ENCODE results near the gene CCDC88C.

The CCDC88C gene

GRCh38 chr14:91387169-91387835 is 30.3 kb downstream of the CCDC88C start:
- Histone ChIP-seq H3K4me1 (ENCODE audit: control extremely low read depth in 1 of 4, control insufficient read depth in 4 of 4, insufficient read depth in 4 of 4, low read length in 3 of 4) (peaks cover 4 to 27% (median 25%) of the 10 kb centered on the region in 4 experiments), H3K9me3 (ENCODE audit: control extremely low read depth in 1 of 5, control insufficient read depth in 4 of 5, insufficient read depth in 2 of 5, low read depth in 1 of 5, low read length in 4 of 5) (no peaks in the 10 kb centered on the region), H3K36me3 (ENCODE audit: control insufficient read depth in 4 of 4, insufficient read depth in 4 of 4, low read length in 3 of 4) (peaks cover 0 to 7% (median under 1%) of the 10 kb centered on the region in 4 experiments), H3K4me3 (ENCODE audit: control insufficient read depth in 1 of 7, extremely low read depth in 1 of 7, insufficient read depth in 4 of 7, low read depth in 2 of 7, low read length in 6 of 7) (no peak overlapping the region), H3K27ac (ENCODE audit: insufficient read depth in 1 of 2, low read depth in 1 of 2, low read length in 2 of 2, poor library complexity in 1 of 2, severe bottlenecking in 2 of 2) (no peak overlapping the region), H3K27me3 (replicated peaks in 2 of 5; ENCODE audit: control insufficient read depth in 4 of 5, insufficient read depth in 5 of 5, low read length in 4 of 5) (no peaks in the 10 kb centered on the region)
- POLR2A ChIA-PET: no interaction called here
- no peak for DNase-seq
- 97% methylated on average over 19 of the region's 19 CpGs for WGBS (ENCODE audit: insufficient coverage)
- CTCF ChIA-PET: interaction anchor here (1.1 to 2.1 kb wide), 6 partner anchors 9 to 69 kb away, joined by 3 to 11 read pairs (median 6); partner anchors contain the start of gene CCDC88C

GRCh38 chr14:91385697-91386096 is 31.9 kb downstream of the CCDC88C start:
- ChIA-PET CTCF (interaction anchor here (1.0 to 1.4 kb wide), 4 partner anchors 9 to 31 kb away, joined by 3 to 7 read pairs (median 4); no protein-coding TSS in a partner anchor), POLR2A (interaction anchor here (1.1 kb wide), 1 partner anchor 65 kb away, joined by 3 read pairs; no protein-coding TSS in a partner anchor)
- Histone ChIP-seq H3K4me1 (ENCODE audit: control extremely low read depth in 1 of 4, control insufficient read depth in 4 of 4, insufficient read depth in 4 of 4, low read length in 3 of 4) (peaks cover 4 to 35% (median 28%) of the 10 kb centered on the region in 4 experiments), H3K4me3 (ENCODE audit: control insufficient read depth in 1 of 7, extremely low read depth in 1 of 7, insufficient read depth in 4 of 7, low read depth in 2 of 7, low read length in 6 of 7) (no peak overlapping the region), H3K27ac (ENCODE audit: insufficient read depth in 1 of 2, low read depth in 1 of 2, low read length in 2 of 2, poor library complexity in 1 of 2, severe bottlenecking in 2 of 2) (no peak overlapping the region), H3K27me3 (replicated peaks in 2 of 5; ENCODE audit: control insufficient read depth in 4 of 5, insufficient read depth in 5 of 5, low read length in 4 of 5) (no peaks in the 10 kb centered on the region), H3K36me3 (ENCODE audit: control insufficient read depth in 4 of 4, insufficient read depth in 4 of 4, low read length in 3 of 4) (peaks cover 0 to 7% (median under 1%) of the 10 kb centered on the region in 4 experiments), H3K9me3 (ENCODE audit: control extremely low read depth in 1 of 5, control insufficient read depth in 4 of 5, insufficient read depth in 2 of 5, low read depth in 1 of 5, low read length in 4 of 5) (no peaks in the 10 kb centered on the region)
- no peak for DNase-seq

- whole genome bisulfite sequencing (ENCODE audit: insufficient coverage): 100% methylated on average over 9 of the region's 9 CpGs
- no peak overlapping the region for H3K27ac ChIP-seq (ENCODE audit: insufficient read depth in 1 of 2, low read depth in 1 of 2, low read length in 2 of 2, poor library complexity in 1 of 2, severe bottlenecking in 2 of 2)
- peaks cover 4 to 36% (median 31%) of the 10 kb centered on the region in 4 experiments for H3K4me1 ChIP-seq (ENCODE audit: control extremely low read depth in 1 of 4, control insufficient read depth in 4 of 4, insufficient read depth in 4 of 4, low read length in 3 of 4)
- POLR2A ChIA-PET: interaction anchor here (1.1 kb wide), 1 partner anchor 65 kb away, joined by 3 read pairs; no protein-coding TSS in a partner anchor
- no peak for DNase-seq
- no peaks in the 10 kb centered on the region for H3K9me3 ChIP-seq (ENCODE audit: control extremely low read depth in 1 of 5, control insufficient read depth in 4 of 5, insufficient read depth in 2 of 5, low read depth in 1 of 5, low read length in 4 of 5)
- peaks cover 0 to 7% (median under 1%) of the 10 kb centered on the region in 4 experiments for H3K36me3 ChIP-seq (ENCODE audit: control insufficient read depth in 4 of 4, insufficient read depth in 4 of 4, low read length in 3 of 4)
- H3K27me3 ChIP-seq (replicated peaks in 2 of 5; ENCODE audit: control insufficient read depth in 4 of 5, insufficient read depth in 5 of 5, low read length in 4 of 5): no peaks in the 10 kb centered on the region
- CTCF ChIA-PET: interaction anchor here (1.0 to 1.4 kb wide), 3 partner anchors 9 to 31 kb away, joined by 3 to 7 read pairs (median 3); no protein-coding TSS in a partner anchor
- H3K4me3 ChIP-seq (ENCODE audit: control insufficient read depth in 1 of 7, extremely low read depth in 1 of 7, insufficient read depth in 4 of 7, low read depth in 2 of 7, low read length in 6 of 7): no peak overlapping the region
Measured at GRCh38 chr14:91385224-91385623, 32.4 kb downstream of the CCDC88C start.

GRCh38 chr14:91383439-91383838 is 34.2 kb downstream of the CCDC88C start:
- H3K27ac ChIP-seq (ENCODE audit: insufficient read depth in 1 of 2, low read depth in 1 of 2, low read length in 2 of 2, poor library complexity in 1 of 2, severe bottlenecking in 2 of 2): no peak overlapping the region
- no peak overlapping the region for H3K4me3 ChIP-seq (ENCODE audit: control insufficient read depth in 1 of 7, extremely low read depth in 1 of 7, insufficient read depth in 4 of 7, low read depth in 2 of 7, low read length in 6 of 7)
- H3K36me3 ChIP-seq (ENCODE audit: control insufficient read depth in 4 of 4, insufficient read depth in 4 of 4, low read length in 3 of 4): peaks cover 0 to 4% (median under 1%) of the 10 kb centered on the region in 4 experiments
- no peak for DNase-seq
- no peaks in the 10 kb centered on the region for H3K27me3 ChIP-seq (replicated peaks in 2 of 5; ENCODE audit: control insufficient read depth in 4 of 5, insufficient read depth in 5 of 5, low read length in 4 of 5)
- ChIA-PET CTCF (no interaction called here), POLR2A (no interaction called here)
- WGBS (ENCODE audit: insufficient coverage): 96% methylated on average over 5 of the region's 7 CpGs
- peaks cover 6 to 41% (median 39%) of the 10 kb centered on the region in 4 experiments for H3K4me1 ChIP-seq (ENCODE audit: control extremely low read depth in 1 of 4, control insufficient read depth in 4 of 4, insufficient read depth in 4 of 4, low read length in 3 of 4)
- H3K9me3 ChIP-seq (ENCODE audit: control extremely low read depth in 1 of 5, control insufficient read depth in 4 of 5, insufficient read depth in 2 of 5, low read depth in 1 of 5, low read length in 4 of 5): no peaks in the 10 kb centered on the region

GRCh38 chr14:91381801-91382670 is 35.6 kb downstream of the CCDC88C start:
- POLR2A ChIA-PET: no interaction called here
- DNase-seq: no peak
- Histone ChIP-seq H3K4me3 (ENCODE audit: control insufficient read depth in 1 of 7, extremely low read depth in 1 of 7, insufficient read depth in 4 of 7, low read depth in 2 of 7, low read length in 6 of 7) (no peak overlapping the region), H3K27me3 (replicated peaks in 2 of 5; ENCODE audit: control insufficient read depth in 4 of 5, insufficient read depth in 5 of 5, low read length in 4 of 5) (no peaks in the 10 kb centered on the region), H3K36me3 (ENCODE audit: control insufficient read depth in 4 of 4, insufficient read depth in 4 of 4, low read length in 3 of 4) (peaks cover 0 to 4% (median 0%) of the 10 kb centered on the region in 4 experiments), H3K9me3 (ENCODE audit: control extremely low read depth in 1 of 5, control insufficient read depth in 4 of 5, insufficient read depth in 2 of 5, low read depth in 1 of 5, low read length in 4 of 5) (no peaks in the 10 kb centered on the region), H3K27ac (ENCODE audit: insufficient read depth in 1 of 2, low read depth in 1 of 2, low read length in 2 of 2, poor library complexity in 1 of 2, severe bottlenecking in 2 of 2) (no peak overlapping the region), H3K4me1 (ENCODE audit: control extremely low read depth in 1 of 4, control insufficient read depth in 4 of 4, insufficient read depth in 4 of 4, low read length in 3 of 4) (peaks cover 9 to 49% (median 43%) of the 10 kb centered on the region in 4 experiments)
- CTCF ChIA-PET: interaction anchor here (1.0 kb wide), 1 partner anchor 33 kb away, joined by 4 read pairs; no protein-coding TSS in a partner anchor
- 98% methylated on average over 9 of the region's 13 CpGs for WGBS (ENCODE audit: insufficient coverage)

- Histone ChIP-seq H3K36me3 (ENCODE audit: control insufficient read depth in 4 of 4, insufficient read depth in 4 of 4, low read length in 3 of 4) (peaks cover 0 to 2% (median 0%) of the 10 kb centered on the region in 4 experiments), H3K4me1 (ENCODE audit: control extremely low read depth in 1 of 4, control insufficient read depth in 4 of 4, insufficient read depth in 4 of 4, low read length in 3 of 4) (peaks cover 9 to 56% (median 50%) of the 10 kb centered on the region in 4 experiments), H3K4me3 (ENCODE audit: control insufficient read depth in 1 of 7, extremely low read depth in 1 of 7, insufficient read depth in 4 of 7, low read depth in 2 of 7, low read length in 6 of 7) (peak overlapping the region in 1 of 7 experiments; percentile 24), H3K9me3 (ENCODE audit: control extremely low read depth in 1 of 5, control insufficient read depth in 4 of 5, insufficient read depth in 2 of 5, low read depth in 1 of 5, low read length in 4 of 5) (no peaks in the 10 kb centered on the region), H3K27me3 (replicated peaks in 2 of 5; ENCODE audit: control insufficient read depth in 4 of 5, insufficient read depth in 5 of 5, low read length in 4 of 5) (no peaks in the 10 kb centered on the region), H3K27ac (ENCODE audit: insufficient read depth in 1 of 2, low read depth in 1 of 2, low read length in 2 of 2, poor library complexity in 1 of 2, severe bottlenecking in 2 of 2) (no peak overlapping the region)
- DNase-seq: peak in 2 of 3 donors; percentile 57 to 64
- POLR2A ChIA-PET: no interaction called here
- WGBS (ENCODE audit: insufficient coverage): 60% methylated on average over 4 of the region's 11 CpGs
- CTCF ChIA-PET: interaction anchor here (6.7 kb wide), 1 partner anchor 18 kb away, joined by 23 read pairs; no protein-coding TSS in a partner anchor
Measured at GRCh38 chr14:91380610-91381371, 36.8 kb downstream of the CCDC88C start.

All from common myeloid progenitor, CD34-positive (primary cell).